Right renal cortex interstitium (tissue), 3 donors: ENCODE measurements around the gene ARHGEF10L. TPM values are rescaled to one million over a fixed set of nuclear protein-coding genes. Genes with fewer than 3 reads are reported as not detected.

ENCODE experiments used
- polyA plus RNA-seq, 3 donors: library from polyadenylated mRNA; unstranded; fragments of 120-200 nt; gene quantifications; one replicate each; pipeline ENCODE4 v1.2.1, GENCODE V29; 2013; ENCODE audit not compliant: insufficient read length in 3 of 3

The ARHGEF10L gene
- polyA plus RNA-seq, 3 donors, result 35.7 to 41.5 (median 36.5) TPM

Other genes starting within 250 kb of the ARHGEF10L start
- gene PADI4, start 231.5 kb upstream of the ARHGEF10L start, polyA plus RNA-seq, result under 1 TPM; 0.29 to 0.89 (median 0.50) TPM
- gene PADI6, start 167.5 kb upstream of the ARHGEF10L start, polyA plus RNA-seq, result not detected
- gene RCC2, start 100.0 kb upstream of the ARHGEF10L start, polyA plus RNA-seq, result 10 to 100 TPM; 88.9 to 94.8 (median 89.9) TPM
- not detected for gene ACTL8, start 215.6 kb downstream of the ARHGEF10L start, polyA plus RNA-seq